Measurements from ENCODE around the gene ZNF701. TPM values are rescaled to one million over a fixed set of nuclear protein-coding genes. Genes with fewer than 3 reads are reported as not detected.
"Not testable (repeated sequence)": the region's sequence is repeated elsewhere in the genome, so short reads cannot be mapped to it uniquely, and the experiment has no call there.

ZNF701 gene
- total and polyA plus RNA-seq, 2 of the 13 experiments (the other 11 are each of a cell fraction or from before 2014, with no cell fraction given) = 4.5 to 6.3 TPM

DNA sequence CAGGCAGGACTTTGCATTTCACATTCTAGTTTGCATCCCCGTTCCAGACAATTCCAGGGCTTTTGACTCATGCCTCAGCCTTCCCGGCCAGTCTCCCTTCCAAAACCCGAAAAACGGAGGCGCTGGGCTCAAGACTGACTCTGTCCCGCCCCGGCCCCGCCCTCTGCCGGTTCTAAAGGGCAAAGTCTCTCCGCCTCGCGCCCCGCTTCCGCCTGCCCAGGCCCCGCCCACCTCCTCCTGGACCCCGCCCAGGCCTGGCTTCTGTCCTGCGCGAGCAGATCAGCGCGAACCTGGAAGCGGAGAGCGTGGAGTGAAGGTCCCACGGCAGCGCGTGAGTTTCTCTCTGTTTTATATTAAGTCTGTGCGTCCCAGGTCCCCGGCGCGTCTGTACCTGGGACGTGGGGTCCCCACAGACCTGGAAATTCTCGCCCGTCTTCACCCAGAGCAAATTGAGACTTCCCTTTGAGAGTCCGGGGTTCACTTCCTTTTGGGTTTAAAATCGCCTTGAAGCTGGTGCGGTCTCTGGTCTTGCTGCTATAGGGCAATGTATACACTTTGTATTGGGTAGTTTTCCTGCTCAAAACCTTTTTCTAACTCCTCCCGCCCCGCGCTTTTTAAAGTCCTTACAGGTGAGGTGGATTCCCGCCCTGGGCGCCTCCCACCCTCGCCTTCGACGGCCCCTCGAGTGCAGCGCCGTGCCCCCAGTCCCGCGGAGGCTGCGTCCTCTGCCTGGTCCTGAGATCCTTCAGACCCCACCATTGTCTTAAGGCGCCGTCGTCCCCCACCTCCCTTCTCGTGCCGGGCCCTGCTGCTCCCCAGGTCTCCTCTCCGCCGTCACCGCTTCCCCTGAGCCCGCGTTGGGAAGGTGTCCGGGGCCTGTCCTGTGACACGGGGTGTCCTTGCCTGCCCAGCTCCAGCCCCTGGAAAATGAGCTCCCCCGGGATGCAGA is 31.2 kb downstream of the ZNF701 start (continued):
- TF ChIP-seq NONO (IDR thresholded peaks at IDR 0.05) (no peak), NONO (CRISPR knock-in tag; conservative IDR thresholded peaks at IDR 0.05) (peak; percentile 33; the same call in 1 of the 2 replicates)

- in situ Hi-C loops (cut with HindIII; ENCODE audit: extremely low pct_ligation_motif_present, low pct_unique_long_range_greater_than_20kb); H4K20me1 ChIP-seq (ENCODE audit: insufficient read depth, low read length); H3K79me2 ChIP-seq (ENCODE audit: insufficient read depth, low read length); FAIRE-seq; H3K27me3 ChIP-seq (ENCODE audit: control insufficient read depth in 1 of 2, insufficient read depth in 2 of 2, low read length in 2 of 2); BruUV-seq (replicated peaks); H2AFZ ChIP-seq (ENCODE audit: low read length); H3K36me3 ChIP-seq (replicated peaks in 1 of 2; ENCODE audit: control insufficient read depth in 1 of 2, insufficient read depth in 2 of 2, low read length in 2 of 2); CTCF ChIA-PET (ENCODE audit: low intra/inter-chr PET ratio, low total read pairs): not testable (repeated sequence)
- intact Hi-C loops (cut with micrococcal nuclease; ENCODE audit: unreplicated experiment) = loop anchor here (2.0 kb wide), 1 partner anchor 27 kb away; no protein-coding TSS in a partner anchor
- Histone ChIP-seq H3K9me3 (ENCODE audit: low read length) (peaks cover 43% of the 10 kb centered on the region), H3K9ac (ENCODE audit: insufficient read depth, low read depth, low read length) (peak overlapping the region; percentile 73; the same call in 1 of the 2 replicates), H3K4me1 (ENCODE audit: insufficient read depth, low read length) (peaks cover 17% of the 10 kb centered on the region), H3K27ac (ENCODE audit: extremely low read length, insufficient read depth, low read length) (peak overlapping the region; percentile 82), H3K4me3 (replicated peaks in 1 of 3; ENCODE audit: insufficient read depth in 1 of 3, low read depth in 2 of 3, low read length in 3 of 3) (peak overlapping the region; percentile 41 to 73 (median 71); a peak in 5 of 6 replicates), H3K4me2 (ENCODE audit: low read depth, low read length) (peak overlapping the region; percentile 74)
- WGBS (ENCODE audit: low lambda C conversion rate) = 75% methylated on average over 3 of the region's 3 CpGs
- TF ChIP-seq SAP130 (CRISPR knock-in tag; IDR thresholded peaks at IDR 0.05; ENCODE audit: low read depth) = 0 out of 2 replicates have a peak, but pooled peaks have one; percentile 30
- TF ChIP-seq, protein P1, sequence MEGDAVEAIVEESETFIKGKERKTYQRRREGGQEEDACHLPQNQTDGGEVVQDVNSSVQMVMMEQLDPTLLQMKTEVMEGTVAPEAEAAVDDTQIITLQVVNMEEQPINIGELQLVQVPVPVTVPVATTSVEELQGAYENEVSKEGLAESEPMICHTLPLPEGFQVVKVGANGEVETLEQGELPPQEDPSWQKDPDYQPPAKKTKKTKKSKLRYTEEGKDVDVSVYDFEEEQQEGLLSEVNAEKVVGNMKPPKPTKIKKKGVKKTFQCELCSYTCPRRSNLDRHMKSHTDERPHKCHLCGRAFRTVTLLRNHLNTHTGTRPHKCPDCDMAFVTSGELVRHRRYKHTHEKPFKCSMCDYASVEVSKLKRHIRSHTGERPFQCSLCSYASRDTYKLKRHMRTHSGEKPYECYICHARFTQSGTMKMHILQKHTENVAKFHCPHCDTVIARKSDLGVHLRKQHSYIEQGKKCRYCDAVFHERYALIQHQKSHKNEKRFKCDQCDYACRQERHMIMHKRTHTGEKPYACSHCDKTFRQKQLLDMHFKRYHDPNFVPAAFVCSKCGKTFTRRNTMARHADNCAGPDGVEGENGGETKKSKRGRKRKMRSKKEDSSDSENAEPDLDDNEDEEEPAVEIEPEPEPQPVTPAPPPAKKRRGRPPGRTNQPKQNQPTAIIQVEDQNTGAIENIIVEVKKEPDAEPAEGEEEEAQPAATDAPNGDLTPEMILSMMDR (CRISPR knock-in tag; IDR thresholded peaks at IDR 0.05) = peak; percentile 50
- peak; percentile 76 for TF ChIP-seq ZNF263 (CRISPR knock-in tag; IDR thresholded peaks at IDR 0.05)
- peak; percentile 21 for DNase-seq (ENCODE audit: low spot score)
- POLR2A ChIA-PET = interaction anchor here (0.8 kb wide), 1 partner anchor 87 kb away, joined by 3 read pairs; no protein-coding TSS in a partner anchor
- ATAC-seq = peak; percentile 54
These were observed 31.9 kb downstream of the ZNF701 start for GRCh38 chr19:52601974-52602366.

Measured in HepG2 (cell line).